Smooth muscle cell (in vitro differentiated cells): ENCODE results near the gene GALNT2. TPM values are rescaled to one million over a fixed set of nuclear protein-coding genes. Genes with fewer than 3 reads are reported as not detected.

Experiments
- DNase-seq: peaks from one replicate; lab custom pipeline; 2025; ENCODE audit not compliant: unreplicated experiment; lab: John Stamatoyannopoulos, UW
- H2AFZ ChIP-seq: fragments of 200-600 bp; sonication (generic); 2 replicates; pipeline ENCODE4 v1.6.0; 2016; ENCODE audit warnings: antibody characterized with exemption, low read depth, mild to moderate bottlenecking
- H3F3A ChIP-seq: fragments of 200-600 bp; sonication (generic); 2 replicates; pipeline ENCODE4 v1.6.0; 2017; ENCODE audit warnings: antibody characterized with exemption, low read depth
- H3K27ac ChIP-seq: fragments of 200-600 bp; sonication (generic); 2 replicates; pipeline ENCODE4 v1.5.1; 2016; ENCODE audit warnings: low read depth, mild to moderate bottlenecking
- H3K27me3 ChIP-seq: fragments of 200-600 bp; sonication (generic); 2 replicates; pipeline ENCODE4 v1.6.1; 2016; ENCODE audit warnings: low read depth, mild to moderate bottlenecking
- H3K36me3 ChIP-seq: fragments of 200-600 bp; sonication (generic); 2 replicates; pipeline ENCODE4 v1.5.1; 2016; ENCODE audit warnings: low read depth
- H3K4me1 ChIP-seq: fragments of 200-600 bp; sonication (generic); 2 replicates; pipeline ENCODE4 v1.5.1; 2016; ENCODE audit warnings: low read depth
- H3K4me2 ChIP-seq: fragments of 200-600 bp; sonication (generic); 2 replicates; pipeline ENCODE4 v1.6.0; 2016; ENCODE audit warnings: mild to moderate bottlenecking
- H3K4me3 ChIP-seq: fragments of 200-600 bp; sonication (generic); 2 replicates; pipeline ENCODE4 v1.5.1; 2016; ENCODE audit warnings: mild to moderate bottlenecking
- H3K79me2 ChIP-seq: fragments of 200-600 bp; sonication (generic); 2 replicates; pipeline ENCODE4 v1.6.0; 2016; ENCODE audit warnings: low read depth, mild to moderate bottlenecking
- H3K9ac ChIP-seq: fragments of 200-600 bp; sonication (generic); 2 replicates; pipeline ENCODE4 v1.6.0; 2016; ENCODE audit warnings: low read depth
- H3K9me3 ChIP-seq: fragments of 200-600 bp; sonication (generic); replicated peaks from 2 replicates; pipeline ENCODE4 v1.5.1; 2016; ENCODE audit warnings: low read depth
- H4K20me1 ChIP-seq: fragments of 200-600 bp; sonication (generic); 2 replicates; pipeline ENCODE4 v1.6.0; 2016; ENCODE audit warnings: low read depth
- WGBS: methylation state at CpG from one replicate; pipeline ENCODE4 v1.1.7; 2016; ENCODE audit warnings: low lambda C conversion rate; 5-methylcytosine and 5-hydroxymethylcytosine counted together
- polyA plus RNA-seq: library from polyadenylated mRNA; unstranded; fragments of >200 nt; fragmentation: Nextera tagmentation; extraction: Ambion mirVana; gene quantifications from 2 replicates; pipeline ENCODE4 v1.2.1, GENCODE V29; 2016
- total RNA-seq: library from RNA; depleted of rRNA; stranded (reverse); fragments of >200 nt; gene quantifications from 2 replicates; pipeline ENCODE4 v1.2.3, GENCODE V29; 2014
- TF ChIP-seq, protein P1 (sequence below): fragments of 200-600 bp; sonication (generic); IDR thresholded peaks from 2 replicates; pipeline ENCODE4 v1.5.1; 2017; ENCODE audit warnings: borderline replicate concordance, mild to moderate bottlenecking, antibody characterized with exemption; ENCODE audit not compliant: insufficient read depth, poor library complexity, severe bottlenecking

GALNT2 gene
- total and polyA plus RNA-seq, 2 experiments from 2014 or later, result 76.4 to 152 TPM

DNA sequence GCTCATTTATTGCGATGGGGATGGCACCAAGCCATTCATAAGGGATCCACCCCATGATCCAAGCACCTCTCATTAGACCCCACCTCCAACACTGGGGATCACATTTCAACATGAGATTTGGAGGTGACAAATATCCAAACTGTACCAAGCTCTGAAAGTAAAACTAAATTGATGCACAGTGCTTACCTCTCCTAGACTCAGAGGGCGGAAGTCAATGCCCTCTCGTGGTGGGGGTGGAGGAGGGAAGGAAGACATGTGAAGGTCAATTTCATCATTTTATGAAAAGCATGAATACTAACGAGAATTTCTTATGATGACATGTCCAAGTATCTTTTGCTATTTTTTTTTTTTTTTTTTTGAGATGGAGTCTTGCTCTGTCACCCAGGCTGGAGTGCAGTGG is 239.1 kb downstream of the GALNT2 start:
- Histone ChIP-seq H3K4me1 (no peaks in the 10 kb centered on the region), H3K4me2 (no peak overlapping the region), H3K27me3 (no peaks in the 10 kb centered on the region), H4K20me1 (no peaks in the 10 kb centered on the region), H3K9ac (no peak overlapping the region), H3K9me3 (no peaks in the 10 kb centered on the region), H3K27ac (no peak overlapping the region), H3K79me2 (no peaks in the 10 kb centered on the region), H2AFZ (no peak overlapping the region), H3F3A (no peaks in the 10 kb centered on the region), H3K36me3 (no peaks in the 10 kb centered on the region), H3K4me3 (no peak overlapping the region)
- TF ChIP-seq, protein P1, sequence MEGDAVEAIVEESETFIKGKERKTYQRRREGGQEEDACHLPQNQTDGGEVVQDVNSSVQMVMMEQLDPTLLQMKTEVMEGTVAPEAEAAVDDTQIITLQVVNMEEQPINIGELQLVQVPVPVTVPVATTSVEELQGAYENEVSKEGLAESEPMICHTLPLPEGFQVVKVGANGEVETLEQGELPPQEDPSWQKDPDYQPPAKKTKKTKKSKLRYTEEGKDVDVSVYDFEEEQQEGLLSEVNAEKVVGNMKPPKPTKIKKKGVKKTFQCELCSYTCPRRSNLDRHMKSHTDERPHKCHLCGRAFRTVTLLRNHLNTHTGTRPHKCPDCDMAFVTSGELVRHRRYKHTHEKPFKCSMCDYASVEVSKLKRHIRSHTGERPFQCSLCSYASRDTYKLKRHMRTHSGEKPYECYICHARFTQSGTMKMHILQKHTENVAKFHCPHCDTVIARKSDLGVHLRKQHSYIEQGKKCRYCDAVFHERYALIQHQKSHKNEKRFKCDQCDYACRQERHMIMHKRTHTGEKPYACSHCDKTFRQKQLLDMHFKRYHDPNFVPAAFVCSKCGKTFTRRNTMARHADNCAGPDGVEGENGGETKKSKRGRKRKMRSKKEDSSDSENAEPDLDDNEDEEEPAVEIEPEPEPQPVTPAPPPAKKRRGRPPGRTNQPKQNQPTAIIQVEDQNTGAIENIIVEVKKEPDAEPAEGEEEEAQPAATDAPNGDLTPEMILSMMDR, result no peak
- DNase-seq, result no peak
- WGBS, result 91% methylated on average over 4 of the region's 4 CpGs

DNA sequence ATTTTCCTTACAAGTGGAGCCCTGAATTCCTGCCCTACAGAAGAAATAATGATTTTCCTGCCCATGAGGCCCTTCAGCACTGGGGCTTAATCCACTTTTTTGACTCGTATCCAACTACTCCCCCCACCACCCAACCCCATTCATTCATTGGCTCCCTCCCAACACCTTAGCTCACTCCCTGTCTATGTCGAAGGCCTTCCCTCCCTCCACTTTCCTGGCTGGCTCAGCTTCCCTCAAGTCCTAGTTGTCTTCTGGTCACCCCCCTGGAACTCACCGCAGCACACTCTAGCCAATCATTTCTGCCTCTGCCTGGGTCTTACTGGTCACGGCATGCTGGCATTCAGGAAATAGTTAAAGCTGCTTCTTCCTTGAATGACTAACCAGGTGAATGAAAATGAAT is 240.2 kb downstream of the GALNT2 start:
- no peak for DNase-seq
- Histone ChIP-seq H3K4me3 (no peak overlapping the region), H3K9ac (no peak overlapping the region), H3K4me2 (no peak overlapping the region), H3K27me3 (no peaks in the 10 kb centered on the region), H3F3A (no peaks in the 10 kb centered on the region), H3K4me1 (no peaks in the 10 kb centered on the region), H3K79me2 (no peaks in the 10 kb centered on the region), H4K20me1 (no peaks in the 10 kb centered on the region), H3K27ac (no peak overlapping the region), H2AFZ (no peak overlapping the region), H3K36me3 (no peaks in the 10 kb centered on the region), H3K9me3 (no peaks in the 10 kb centered on the region)
- TF ChIP-seq, protein P1, result no peak
- WGBS, result 82% methylated on average over 4 of the region's 4 CpGs

DNA sequence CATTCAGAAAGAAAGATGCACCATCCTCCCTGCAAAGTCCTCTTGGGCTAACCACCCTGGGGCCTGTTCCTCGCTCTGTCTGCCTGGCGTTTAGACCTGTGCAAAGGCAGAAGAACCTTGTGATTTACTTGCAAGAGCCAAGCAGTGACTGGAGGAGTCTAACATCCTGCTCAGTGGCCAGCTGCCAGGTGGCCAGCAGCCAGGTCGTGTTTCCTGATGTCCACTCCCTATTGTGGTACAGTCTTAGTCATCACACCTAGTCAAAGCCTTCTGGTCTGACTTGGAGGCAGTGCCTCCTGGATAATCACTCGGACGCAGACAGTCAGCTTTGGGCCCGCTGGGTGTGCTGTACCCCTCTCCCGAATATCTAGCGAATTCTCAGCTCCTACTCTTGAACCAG is 241.0 kb downstream of the GALNT2 start:
- 89% methylated on average over 8 of the region's 8 CpGs for WGBS
- Histone ChIP-seq H3K27ac (no peak overlapping the region), H3K36me3 (no peaks in the 10 kb centered on the region), H2AFZ (no peak overlapping the region), H3K4me1 (no peaks in the 10 kb centered on the region), H3K9ac (no peak overlapping the region), H3K27me3 (no peaks in the 10 kb centered on the region), H4K20me1 (no peaks in the 10 kb centered on the region), H3K9me3 (no peaks in the 10 kb centered on the region), H3F3A (no peaks in the 10 kb centered on the region), H3K79me2 (no peaks in the 10 kb centered on the region), H3K4me2 (no peak overlapping the region), H3K4me3 (no peak overlapping the region)
- no peak for DNase-seq
- TF ChIP-seq, protein P1, result no peak

DNA sequence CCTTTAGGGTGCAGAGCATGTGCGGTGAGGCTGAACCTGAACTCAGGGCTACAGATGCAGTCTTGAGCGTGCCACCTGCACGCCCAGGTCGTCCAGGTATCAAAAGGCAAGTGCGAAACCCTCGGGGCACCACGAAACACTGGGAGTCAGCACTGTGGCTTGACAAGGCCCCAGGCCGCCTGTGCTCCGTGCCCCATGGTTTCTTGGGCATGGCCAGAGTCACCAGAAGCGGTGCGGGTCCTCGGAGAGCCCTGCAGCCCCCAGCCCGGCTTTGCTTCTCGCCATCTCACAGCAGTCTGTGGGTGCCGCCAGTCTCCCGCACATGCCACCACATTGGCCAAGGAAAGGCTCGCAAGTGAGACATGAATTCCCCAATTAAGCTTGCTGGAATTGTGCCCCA is 241.8 kb downstream of the GALNT2 start:
- no peak overlapping the region for H3K9ac ChIP-seq
- TF ChIP-seq, protein P1, result no peak
- H3K4me3 ChIP-seq, result no peak overlapping the region
- no peak for DNase-seq
- no peaks in the 10 kb centered on the region for H3K4me1 ChIP-seq
- H2AFZ ChIP-seq, result no peak overlapping the region
- no peaks in the 10 kb centered on the region for H4K20me1 ChIP-seq
- H3K9me3 ChIP-seq, result no peaks in the 10 kb centered on the region
- H3K79me2 ChIP-seq, result no peaks in the 10 kb centered on the region
- H3K27me3 ChIP-seq, result no peaks in the 10 kb centered on the region
- H3K4me2 ChIP-seq, result no peak overlapping the region
- H3K27ac ChIP-seq, result no peak overlapping the region
- H3F3A ChIP-seq, result no peaks in the 10 kb centered on the region
- no peaks in the 10 kb centered on the region for H3K36me3 ChIP-seq
- WGBS, result 94% methylated on average over 17 of the region's 17 CpGs
